Stomach (tissue), 4 donors: Measurements from ENCODE around the gene UBAC2.

Source experiments
- EP300 ChIP-seq: sonication (generic); formaldehyde crosslinking; IDR thresholded peaks from one replicate; pipeline ENCODE4 v1.6.1; 2017; ENCODE audit warnings: antibody characterized with exemption
- POLR2AphosphoS5 ChIP-seq, 3 donors: sonication (generic); formaldehyde crosslinking; IDR thresholded peaks; one replicate each; pipeline ENCODE4 v1.6.1; 2016; ENCODE audit warnings: antibody characterized with exemption in 3 of 3
- TF ChIP-seq, protein P1 (sequence below), 7 experiments: fragments of 450-650 bp in 4 of 7; fragments of 200-600 bp in 3 of 7; sonication (generic) in 3 of 7; IDR thresholded peaks; one replicate each; pipeline ENCODE4 v1.5.1; 2016 to 2019; ENCODE audit warnings: antibody characterized with exemption in 7 of 7, control low read depth in 2 of 7, mild to moderate bottlenecking in 1 of 7

DNA sequence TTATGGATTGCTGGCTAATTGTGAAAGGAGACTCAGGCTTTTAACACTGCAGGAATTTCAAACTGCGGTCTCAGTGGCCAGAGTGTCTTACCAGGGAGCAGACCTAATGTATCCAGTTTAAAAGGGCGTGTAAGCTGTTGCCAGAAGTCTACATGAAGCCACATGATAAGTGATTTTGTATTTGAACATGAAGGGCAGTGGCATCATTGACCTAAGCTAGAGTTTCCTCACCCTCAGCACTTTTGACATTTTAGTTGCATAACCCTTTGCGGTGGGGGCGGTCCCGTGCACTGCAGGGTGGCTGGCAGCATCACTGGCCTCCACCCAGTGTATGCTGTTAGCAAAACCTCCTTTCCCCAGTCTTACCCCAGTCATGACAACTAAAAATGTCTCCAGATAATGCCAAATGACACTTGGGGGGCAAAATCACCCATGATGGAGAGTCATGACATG is 81.2 kb downstream of the UBAC2 start:
- TF ChIP-seq, protein P1, sequence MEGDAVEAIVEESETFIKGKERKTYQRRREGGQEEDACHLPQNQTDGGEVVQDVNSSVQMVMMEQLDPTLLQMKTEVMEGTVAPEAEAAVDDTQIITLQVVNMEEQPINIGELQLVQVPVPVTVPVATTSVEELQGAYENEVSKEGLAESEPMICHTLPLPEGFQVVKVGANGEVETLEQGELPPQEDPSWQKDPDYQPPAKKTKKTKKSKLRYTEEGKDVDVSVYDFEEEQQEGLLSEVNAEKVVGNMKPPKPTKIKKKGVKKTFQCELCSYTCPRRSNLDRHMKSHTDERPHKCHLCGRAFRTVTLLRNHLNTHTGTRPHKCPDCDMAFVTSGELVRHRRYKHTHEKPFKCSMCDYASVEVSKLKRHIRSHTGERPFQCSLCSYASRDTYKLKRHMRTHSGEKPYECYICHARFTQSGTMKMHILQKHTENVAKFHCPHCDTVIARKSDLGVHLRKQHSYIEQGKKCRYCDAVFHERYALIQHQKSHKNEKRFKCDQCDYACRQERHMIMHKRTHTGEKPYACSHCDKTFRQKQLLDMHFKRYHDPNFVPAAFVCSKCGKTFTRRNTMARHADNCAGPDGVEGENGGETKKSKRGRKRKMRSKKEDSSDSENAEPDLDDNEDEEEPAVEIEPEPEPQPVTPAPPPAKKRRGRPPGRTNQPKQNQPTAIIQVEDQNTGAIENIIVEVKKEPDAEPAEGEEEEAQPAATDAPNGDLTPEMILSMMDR (IDR thresholded peaks at IDR 0.05) = no peak
- TF ChIP-seq POLR2AphosphoS5 (IDR thresholded peaks at IDR 0.05) (peak in 1 of 3 donors; percentile 46), EP300 (no peak)
